K562 (cell line): ENCODE measurements around the gene MEF2B. TPM values are rescaled to one million over a fixed set of nuclear protein-coding genes. Genes with fewer than 3 reads are reported as not detected.
A peak's percentile ranks its signal among the peaks of the same experiment; 100 is the strongest.

Experiments used
- FOSL1 ChIP-seq: fragments of 200-800 bp; sonication (Bioruptor generic); conservative IDR thresholded peaks from 2 replicates; pipeline ENCODE4 v1.6.1; 2016; ENCODE audit warnings: missing genetic modification characterization, missing compliant biosample characterization
- KHSRP ChIP-seq: fragments of 450-650 bp; IDR thresholded peaks from 2 replicates; pipeline ENCODE4 v1.6.1; 2017
- MTA1 ChIP-seq: fragments of 450-650 bp; IDR thresholded peaks from 2 replicates; pipeline ENCODE4 v1.6.1; 2017; ENCODE audit warnings: borderline replicate concordance
- NCOR1 ChIP-seq: fragments of 450-650 bp; IDR thresholded peaks from 2 replicates; pipeline ENCODE4 v1.6.1; 2016; ENCODE audit warnings: mild to moderate bottlenecking, moderate library complexity
- NFE2 ChIP-seq: IDR thresholded peaks from 2 replicates; pipeline ENCODE4 v1.6.1; 2014; ENCODE audit warnings: antibody characterized with exemption, low read depth
- POLR2A ChIP-seq: fragments of 450-650 bp; conservative IDR thresholded peaks from 2 replicates; pipeline ENCODE4 v1.6.1; 2016
- PURB ChIP-seq: sonication (generic); formaldehyde crosslinking; IDR thresholded peaks from 2 replicates; pipeline ENCODE4 v1.9.0; 2021; ENCODE audit warnings: low read depth, mild to moderate bottlenecking, missing genetic modification reagents
- RCOR1 ChIP-seq, 2 experiments: IDR thresholded peaks; 2 replicates each; pipeline ENCODE4 v1.6.1; 2012; ENCODE audit warnings: low read depth in 2 of 2, low read length in 2 of 2, borderline replicate concordance in 1 of 2, improper control_type of control experiment in 1 of 2
- SOX6 ChIP-seq: fragments of 450-650 bp; IDR thresholded peaks from 2 replicates; pipeline ENCODE4 v1.6.1; 2014; ENCODE audit warnings: mild to moderate bottlenecking
- TCF3 ChIP-seq: sonication (generic); formaldehyde crosslinking; IDR thresholded peaks from 2 replicates; pipeline ENCODE4 v1.4.0; 2020; ENCODE audit warnings: mild to moderate bottlenecking, missing genetic modification reagents
- YY1 ChIP-seq, 3 experiments: IDR thresholded peaks; 2 replicates each; pipeline ENCODE4 v1.6.1; 2011; ENCODE audit warnings: low read length in 2 of 3, mild to moderate bottlenecking in 2 of 3, moderate library complexity in 2 of 3, borderline replicate concordance in 1 of 3, control low read depth in 1 of 3, low read depth in 1 of 3; ENCODE audit not compliant: insufficient read depth in 3 of 3, insufficient replicate concordance in 2 of 3, control insufficient read depth in 1 of 3, insufficient read length in 1 of 3; ENCODE audit errors: extremely low read depth in 1 of 3
- ZBTB12 ChIP-seq: fragments of 250-450 bp; sonication (Bioruptor Pico); IDR thresholded peaks from 2 replicates; pipeline ENCODE4 v1.4.0; 2020
- ZFX ChIP-seq: sonication (generic); formaldehyde crosslinking; IDR thresholded peaks from 2 replicates; pipeline ENCODE4 v1.8.0; 2022; ENCODE audit warnings: mild to moderate bottlenecking, missing genetic modification reagents, moderate library complexity
- ZNF124 ChIP-seq: sonication (generic); formaldehyde crosslinking; IDR thresholded peaks from 2 replicates; pipeline ENCODE4 v1.8.1; 2022; ENCODE audit warnings: missing genetic modification reagents
- ZNF586 ChIP-seq: fragments of 450-650 bp; formaldehyde crosslinking; conservative IDR thresholded peaks from 2 replicates; pipeline ENCODE4 v1.4.0; 2020; ENCODE audit warnings: mild to moderate bottlenecking, moderate library complexity
- ZNF766 ChIP-seq: fragments of 200-800 bp; sonication (Bioruptor generic); conservative IDR thresholded peaks from 2 replicates; pipeline ENCODE4 v1.6.1; 2016; ENCODE audit warnings: missing genetic modification characterization, missing compliant biosample characterization
- polyA plus RNA-seq, 8 experiments: library from polyadenylated mRNA; depleted of rRNA in 4 of 8; stranded (reverse) in 5 of 8; unstranded in 3 of 8; fragments of >200 nt; fragmentation: Nextera tagmentation in 2 of 8; fragmentation: Illumina TruSeq in 1 of 8; extraction: Ambion mirVana in 2 of 8; extraction: Trizol in 1 of 8; gene quantifications; 2 replicates each; pipeline versions ENCODE4 v1.2.1 to v1.2.3, GENCODE V29; 2011 to 2014; ENCODE audit warnings: inconsistent platforms in 1 of 8, missing spikeins in 1 of 8
- total RNA-seq, 7 experiments: library from RNA; depleted of rRNA in 6 of 7; stranded (reverse); fragments of >200 nt in 6 of 7; fragmentation: Illumina TruSeq in 2 of 7; extraction: Trizol in 2 of 7; gene quantifications; 2 replicates each; pipeline versions ENCODE4 v1.2.1 to v1.2.3, GENCODE V29; 2011 to 2021; ENCODE audit warnings: low replicate concordance in 1 of 7
- TF ChIP-seq, protein P1 (sequence below): sonication (generic); formaldehyde crosslinking; IDR thresholded peaks from 2 replicates; pipeline ENCODE4 v1.8.0; 2022; ENCODE audit warnings: missing genetic modification reagents, mild to moderate bottlenecking, moderate library complexity, borderline replicate concordance
- TF ChIP-seq, protein P2 (sequence below): sonication (generic); formaldehyde crosslinking; IDR thresholded peaks from 2 replicates; pipeline ENCODE4 v1.8.0; 2022; ENCODE audit warnings: mild to moderate bottlenecking, low read depth, missing genetic modification reagents
- TF ChIP-seq, protein P3 (sequence below): IDR thresholded peaks from 2 replicates; pipeline ENCODE4 v1.6.1; 2014; ENCODE audit warnings: antibody characterized with exemption
- TF ChIP-seq, protein P4 (sequence below): sonication (generic); formaldehyde crosslinking; IDR thresholded peaks from 2 replicates; pipeline ENCODE4 v1.8.0; 2022; ENCODE audit warnings: missing genetic modification reagents, mild to moderate bottlenecking, borderline replicate concordance
- TF ChIP-seq, protein P5 (sequence below): fragments of 250-450 bp; sonication (Bioruptor Pico); IDR thresholded peaks from 2 replicates; pipeline ENCODE4 v1.8.0; 2021; ENCODE audit warnings: borderline replicate concordance, mild to moderate bottlenecking, moderate library complexity; ENCODE audit not compliant: poor library complexity, severe bottlenecking

The MEF2B gene
- total and polyA plus RNA-seq, 9 of the 15 experiments (the other 6 are each of a cell fraction or from before 2014, with no cell fraction given) = 0.14 to 1.9 (median 0.71) TPM; not detected in 3

DNA sequence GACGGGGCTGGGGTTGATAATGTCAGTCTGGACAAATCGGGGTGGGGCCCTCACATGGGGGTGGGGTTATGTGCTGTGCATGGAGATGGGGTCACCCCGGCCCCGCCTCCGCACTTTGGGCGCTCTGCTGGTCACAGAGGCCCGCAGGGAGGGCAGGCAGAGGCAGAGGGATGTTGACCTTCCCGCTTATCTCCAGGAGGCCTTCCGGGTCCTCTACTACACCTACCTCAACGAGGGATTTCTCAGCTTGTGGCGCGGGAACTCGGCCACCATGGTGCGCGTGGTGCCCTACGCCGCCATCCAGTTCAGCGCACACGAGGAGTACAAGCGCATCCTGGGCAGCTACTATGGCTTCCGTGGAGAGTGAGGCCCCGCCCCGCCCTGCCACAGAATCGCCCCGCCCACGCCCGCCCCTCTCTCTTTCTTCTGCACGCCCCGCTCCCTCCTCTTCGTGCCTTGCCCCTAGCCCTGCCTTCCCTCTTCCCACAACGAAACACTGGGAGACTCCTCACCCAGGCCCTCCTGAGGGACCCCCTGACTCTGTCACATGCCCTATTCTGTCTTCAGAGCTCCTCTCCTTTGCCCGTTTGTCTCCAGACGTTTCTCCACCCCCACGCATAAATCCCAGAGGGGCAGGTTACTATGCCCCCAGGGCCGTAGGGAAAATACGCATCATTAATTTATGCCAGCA lies 64.6 kb downstream of the MEF2B start (continued):
- peak; percentile 82 for TF ChIP-seq ZFX (CRISPR knock-in tag)
- TF ChIP-seq ZNF586 (CRISPR knock-in tag) = no peak
- TF ChIP-seq, protein P1, sequence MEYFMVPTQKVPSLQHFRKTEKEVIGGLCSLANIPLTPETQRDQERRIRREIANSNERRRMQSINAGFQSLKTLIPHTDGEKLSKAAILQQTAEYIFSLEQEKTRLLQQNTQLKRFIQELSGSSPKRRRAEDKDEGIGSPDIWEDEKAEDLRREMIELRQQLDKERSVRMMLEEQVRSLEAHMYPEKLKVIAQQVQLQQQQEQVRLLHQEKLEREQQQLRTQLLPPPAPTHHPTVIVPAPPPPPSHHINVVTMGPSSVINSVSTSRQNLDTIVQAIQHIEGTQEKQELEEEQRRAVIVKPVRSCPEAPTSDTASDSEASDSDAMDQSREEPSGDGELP (CRISPR knock-in tag) = peak; percentile 72; the same call in 1 of the 2 replicates
- TF ChIP-seq PURB (CRISPR knock-in tag) = no peak
- TF ChIP-seq ZNF766 (CRISPR knock-in tag) = no peak
- TF ChIP-seq, protein P2, sequence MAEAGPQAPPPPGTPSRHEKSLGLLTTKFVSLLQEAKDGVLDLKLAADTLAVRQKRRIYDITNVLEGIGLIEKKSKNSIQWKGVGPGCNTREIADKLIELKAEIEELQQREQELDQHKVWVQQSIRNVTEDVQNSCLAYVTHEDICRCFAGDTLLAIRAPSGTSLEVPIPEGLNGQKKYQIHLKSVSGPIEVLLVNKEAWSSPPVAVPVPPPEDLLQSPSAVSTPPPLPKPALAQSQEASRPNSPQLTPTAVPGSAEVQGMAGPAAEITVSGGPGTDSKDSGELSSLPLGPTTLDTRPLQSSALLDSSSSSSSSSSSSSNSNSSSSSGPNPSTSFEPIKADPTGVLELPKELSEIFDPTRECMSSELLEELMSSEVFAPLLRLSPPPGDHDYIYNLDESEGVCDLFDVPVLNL (CRISPR knock-in tag) = no peak
- TF ChIP-seq, protein P3, sequence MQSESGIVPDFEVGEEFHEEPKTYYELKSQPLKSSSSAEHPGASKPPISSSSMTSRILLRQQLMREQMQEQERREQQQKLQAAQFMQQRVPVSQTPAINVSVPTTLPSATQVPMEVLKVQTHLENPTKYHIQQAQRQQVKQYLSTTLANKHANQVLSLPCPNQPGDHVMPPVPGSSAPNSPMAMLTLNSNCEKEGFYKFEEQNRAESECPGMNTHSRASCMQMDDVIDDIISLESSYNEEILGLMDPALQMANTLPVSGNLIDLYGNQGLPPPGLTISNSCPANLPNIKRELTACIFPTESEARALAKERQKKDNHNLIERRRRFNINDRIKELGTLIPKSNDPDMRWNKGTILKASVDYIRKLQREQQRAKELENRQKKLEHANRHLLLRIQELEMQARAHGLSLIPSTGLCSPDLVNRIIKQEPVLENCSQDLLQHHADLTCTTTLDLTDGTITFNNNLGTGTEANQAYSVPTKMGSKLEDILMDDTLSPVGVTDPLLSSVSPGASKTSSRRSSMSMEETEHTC = no peak
- no peak for TF ChIP-seq ZBTB12 (CRISPR knock-in tag)
- TF ChIP-seq, protein P4, sequence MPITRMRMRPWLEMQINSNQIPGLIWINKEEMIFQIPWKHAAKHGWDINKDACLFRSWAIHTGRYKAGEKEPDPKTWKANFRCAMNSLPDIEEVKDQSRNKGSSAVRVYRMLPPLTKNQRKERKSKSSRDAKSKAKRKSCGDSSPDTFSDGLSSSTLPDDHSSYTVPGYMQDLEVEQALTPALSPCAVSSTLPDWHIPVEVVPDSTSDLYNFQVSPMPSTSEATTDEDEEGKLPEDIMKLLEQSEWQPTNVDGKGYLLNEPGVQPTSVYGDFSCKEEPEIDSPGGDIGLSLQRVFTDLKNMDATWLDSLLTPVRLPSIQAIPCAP (CRISPR knock-in tag) = no peak
- 0 out of 2 replicates have a peak, but pooled peaks have one; percentile 22 for TF ChIP-seq SOX6
- TF ChIP-seq YY1 (IDR thresholded peaks at IDR 0.05; ENCODE audit: borderline replicate concordance in 1 of 3, control insufficient read depth in 1 of 3, extremely low read depth in 1 of 3, insufficient read depth in 3 of 3, insufficient read length in 1 of 3, insufficient replicate concordance in 2 of 3, low read depth in 1 of 3, low read length in 2 of 3) = peak; percentile 15 to 87 (median 73)
- no peak for TF ChIP-seq FOSL1 (tag)
- TF ChIP-seq RCOR1 (IDR thresholded peaks at IDR 0.05; ENCODE audit: borderline replicate concordance in 1 of 2, low read depth in 2 of 2, low read length in 2 of 2) = no peak; a peak in 1 of 4 replicates
- no peak for TF ChIP-seq NFE2
- no peak for TF ChIP-seq ZNF124
- no peak for TF ChIP-seq MTA1
- no peak for TF ChIP-seq KHSRP
- peak; percentile 89 for TF ChIP-seq POLR2A
- TF ChIP-seq, protein P5, sequence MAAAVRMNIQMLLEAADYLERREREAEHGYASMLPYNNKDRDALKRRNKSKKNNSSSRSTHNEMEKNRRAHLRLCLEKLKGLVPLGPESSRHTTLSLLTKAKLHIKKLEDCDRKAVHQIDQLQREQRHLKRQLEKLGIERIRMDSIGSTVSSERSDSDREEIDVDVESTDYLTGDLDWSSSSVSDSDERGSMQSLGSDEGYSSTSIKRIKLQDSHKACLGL (CRISPR knock-in tag) = no peak
- no peak for TF ChIP-seq NCOR1
- TF ChIP-seq TCF3 (CRISPR knock-in tag) = 0 out of 2 replicates have a peak, but pooled peaks have one; percentile 15
